Measurements from ENCODE around the gene TCF7L2. TPM values are rescaled to one million over a fixed set of nuclear protein-coding genes. Genes with fewer than 3 reads are reported as not detected.

TCF7L2 gene
- total and polyA plus RNA-seq, 9 of the 15 experiments (the other 6 are each of a cell fraction or from before 2014, with no cell fraction given): 0.32 to 2.8 (median 0.92) TPM

DNA sequence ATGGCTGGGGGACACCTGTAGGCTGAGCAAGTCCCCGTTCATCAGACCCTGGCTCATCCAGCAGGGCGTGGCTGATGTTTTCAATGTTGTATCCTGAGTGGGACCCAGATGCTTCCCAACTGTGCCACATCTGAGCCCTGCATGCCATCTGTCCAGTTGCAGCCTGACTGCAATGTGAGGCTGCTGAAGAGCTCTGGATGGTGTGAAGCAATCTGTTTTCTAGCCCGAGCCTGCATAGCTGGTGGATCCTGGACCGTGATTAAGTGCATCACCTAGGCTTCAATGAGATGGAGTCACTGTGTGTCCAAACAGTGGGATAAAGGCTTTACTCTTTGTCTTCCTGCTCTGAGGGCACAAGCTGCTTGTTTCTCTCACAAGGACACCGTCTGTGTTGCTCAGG, 99.8 kb downstream of the TCF7L2 start:
- TF ChIP-seq ETV1 (tag; conservative IDR thresholded peaks at IDR 0.05; ENCODE audit: low read depth): no peak
- no peak for TF ChIP-seq ESRRB (CRISPR knock-in tag; IDR thresholded peaks at IDR 0.05; ENCODE audit: borderline replicate concordance)
- no peak for TF ChIP-seq ZNF318 (IDR thresholded peaks at IDR 0.05; ENCODE audit: borderline replicate concordance in 1 of 2, low read depth in 1 of 2)
- TF ChIP-seq CBFA2T3 (IDR thresholded peaks at IDR 0.05): no peak
- TF ChIP-seq, protein P1, sequence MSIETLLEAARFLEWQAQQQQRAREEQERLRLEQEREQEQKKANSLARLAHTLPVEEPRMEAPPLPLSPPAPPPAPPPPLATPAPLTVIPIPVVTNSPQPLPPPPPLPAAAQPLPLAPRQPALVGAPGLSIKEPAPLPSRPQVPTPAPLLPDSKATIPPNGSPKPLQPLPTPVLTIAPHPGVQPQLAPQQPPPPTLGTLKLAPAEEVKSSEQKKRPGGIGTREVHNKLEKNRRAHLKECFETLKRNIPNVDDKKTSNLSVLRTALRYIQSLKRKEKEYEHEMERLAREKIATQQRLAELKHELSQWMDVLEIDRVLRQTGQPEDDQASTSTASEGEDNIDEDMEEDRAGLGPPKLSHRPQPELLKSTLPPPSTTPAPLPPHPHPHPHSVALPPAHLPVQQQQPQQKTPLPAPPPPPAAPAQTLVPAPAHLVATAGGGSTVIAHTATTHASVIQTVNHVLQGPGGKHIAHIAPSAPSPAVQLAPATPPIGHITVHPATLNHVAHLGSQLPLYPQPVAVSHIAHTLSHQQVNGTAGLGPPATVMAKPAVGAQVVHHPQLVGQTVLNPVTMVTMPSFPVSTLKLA (conservative IDR thresholded peaks at IDR 0.05): no peak
- no peak for TF ChIP-seq ZNF586 (CRISPR knock-in tag; conservative IDR thresholded peaks at IDR 0.05)
- no peak for TF ChIP-seq BMI1 (IDR thresholded peaks at IDR 0.05; ENCODE audit: low read length)
- no peak for TF ChIP-seq NFYB (IDR thresholded peaks at IDR 0.05; ENCODE audit: extremely low read depth, insufficient read length)
- no peak for TF ChIP-seq TARDBP (IDR thresholded peaks at IDR 0.05)
- no peak for TF ChIP-seq NR2F6 (CRISPR knock-in tag; IDR thresholded peaks at IDR 0.05)
- no peaks in the 10 kb centered on the region for H3K9me3 ChIP-seq (replicated peaks; ENCODE audit: control insufficient read depth, insufficient read depth, low read depth, low read length)
- H3K9me1 ChIP-seq (ENCODE audit: control insufficient read depth, insufficient read depth, low read length): no peaks in the 10 kb centered on the region
- no peaks in the 10 kb centered on the region for H3K36me3 ChIP-seq (ENCODE audit: control insufficient read depth, insufficient read depth, low read length)
- peaks cover 0 to 16% of the 10 kb centered on the region in 2 experiments; a peak in 3 of 5 replicates for H3K27me3 ChIP-seq (ENCODE audit: control insufficient read depth in 2 of 2, insufficient read depth in 2 of 2, low read length in 2 of 2)
- ChIA-PET POLR2A (interaction anchor here (0.5 to 0.8 kb wide), 3 partner anchors 10 to 467 kb away, joined by 3 to 5 read pairs (median 3); no protein-coding TSS in a partner anchor), CTCF (ENCODE audit: low intra/inter-chr PET ratio) (no interaction called here)
- ATAC-seq (no peak), FAIRE-seq (no peak), DNase-seq (ENCODE audit: extremely low read depth in 1 of 4, low spot score in 3 of 4) (no peak)
- intact Hi-C loops (cut with micrococcal nuclease): no loop called here
- H3K4me1 ChIP-seq (replicated peaks in 1 of 2; ENCODE audit: control insufficient read depth in 2 of 2, insufficient read depth in 2 of 2, low read length in 2 of 2): no peaks in the 10 kb centered on the region
- H3K4me3 ChIP-seq: no peak overlapping the region
- in situ Hi-C loops (cut with MboI): no loop called here
- BruUV-seq (replicated peaks): no TSS peak
- no peaks in the 10 kb centered on the region for H4K20me1 ChIP-seq (replicated peaks; ENCODE audit: control insufficient read depth, insufficient read depth, low read length)
- H3K9ac ChIP-seq (ENCODE audit: insufficient read depth in 1 of 2, low read depth in 2 of 2, low read length in 2 of 2): no peak overlapping the region
- H2AFZ ChIP-seq (ENCODE audit: low read depth, low read length): no peak overlapping the region
- H3K27ac ChIP-seq (ENCODE audit: extremely low read depth, low read depth, low read length): no peak overlapping the region
- 4% methylated on average over 5 of the region's 5 CpGs for WGBS (ENCODE audit: insufficient coverage, low coverage, missing lambda C conversion rate)
- H3K4me2 ChIP-seq (ENCODE audit: insufficient read depth, low read length): no peak overlapping the region
- no peaks in the 10 kb centered on the region for H3K79me2 ChIP-seq (ENCODE audit: control insufficient read depth, insufficient read depth, low read length)
